Dendritic cell treated with granulocyte-macrophage colony-stimulating factor and Interleukin-4, amounts not matched to agents 40 ng/mL and 50 ng/mL, for 4 days (primary cell): Measurements from ENCODE around the gene LMX1A.
A peak's percentile ranks its signal among the peaks of the same experiment; 100 is the strongest.

Source experiments
- H3K27ac Mint-ChIP-seq: one replicate; pipeline ENCODE4 v1.8.0; 2022; ENCODE audit warnings: mild to moderate bottlenecking, mixed read lengths
- H3K27me3 Mint-ChIP-seq: one replicate; pipeline ENCODE4 v1.8.0; 2022; ENCODE audit warnings: mild to moderate bottlenecking, mixed read lengths
- H3K36me3 Mint-ChIP-seq: one replicate; pipeline ENCODE4 v1.8.0; 2022; ENCODE audit warnings: low read depth, mixed read lengths
- H3K4me1 Mint-ChIP-seq: one replicate; pipeline ENCODE4 v1.8.0; 2022; ENCODE audit warnings: low read depth, mixed read lengths
- H3K4me3 Mint-ChIP-seq: one replicate; pipeline ENCODE4 v1.8.0; 2022; ENCODE audit warnings: mild to moderate bottlenecking, moderate library complexity, mixed read lengths
- H3K9me3 Mint-ChIP-seq: one replicate; pipeline ENCODE4 v1.8.0; 2022; ENCODE audit warnings: mixed read lengths
- intact Hi-C: fragments of 100-400 bp; cut with micrococcal nuclease; formaldehyde crosslinking; loops from one replicate; pipeline ENCODE4 v1.15.0; 2022

Gene LMX1A

GRCh38 chr1:165355977-165356811 is at the start of gene LMX1A:
TSS of gene LMX1A (minus strand) at chr1:165356715. CDS start at chr1:165355559, 1,156 bp downstream.
- no peaks in the 10 kb centered on the region for H3K36me3 Mint-ChIP-seq
- intact Hi-C loops = no loop called here
- no peak within 1 kb of the TSS for H3K4me3 Mint-ChIP-seq
- no peak within 1 kb of the TSS for H3K27ac Mint-ChIP-seq
- H3K9me3 Mint-ChIP-seq = no peaks in the 10 kb centered on the region
- peaks cover 94% of the 10 kb centered on the region for H3K27me3 Mint-ChIP-seq
- H3K4me1 Mint-ChIP-seq = peaks cover 14% of the 10 kb centered on the region

GRCh38 chr1:165403835-165404482 is 47.4 kb upstream of the LMX1A start:
- intact Hi-C loops = no loop called here
- Mint-ChIP-seq H3K27me3 (peaks cover 51% of the 10 kb centered on the region), H3K36me3 (no peaks in the 10 kb centered on the region), H3K27ac (no peak overlapping the region), H3K9me3 (no peaks in the 10 kb centered on the region), H3K4me1 (no peaks in the 10 kb centered on the region), H3K4me3 (no peak overlapping the region)

GRCh38 chr1:165402517-165403111 is 46.1 kb upstream of the LMX1A start:
- H3K27ac Mint-ChIP-seq = no peak overlapping the region
- H3K4me1 Mint-ChIP-seq = no peaks in the 10 kb centered on the region
- intact Hi-C loops = no loop called here
- no peaks in the 10 kb centered on the region for H3K36me3 Mint-ChIP-seq
- no peak overlapping the region for H3K4me3 Mint-ChIP-seq
- H3K27me3 Mint-ChIP-seq = peaks cover 52% of the 10 kb centered on the region
- H3K9me3 Mint-ChIP-seq = no peaks in the 10 kb centered on the region

- Mint-ChIP-seq H3K27me3 (peaks cover 70% of the 10 kb centered on the region), H3K4me1 (peaks cover 19% of the 10 kb centered on the region), H3K4me3 (no peak overlapping the region), H3K36me3 (no peaks in the 10 kb centered on the region), H3K9me3 (no peaks in the 10 kb centered on the region), H3K27ac (no peak overlapping the region)
- intact Hi-C loops = no loop called here
Observed at GRCh38 chr1:165397944-165398343, 41.4 kb upstream of the LMX1A start.

GRCh38 chr1:165395901-165396300 is 39.4 kb upstream of the LMX1A start:
- H3K9me3 Mint-ChIP-seq = no peaks in the 10 kb centered on the region
- no peaks in the 10 kb centered on the region for H3K36me3 Mint-ChIP-seq
- H3K4me3 Mint-ChIP-seq = no peak overlapping the region
- peaks cover 27% of the 10 kb centered on the region for H3K4me1 Mint-ChIP-seq
- peaks cover 88% of the 10 kb centered on the region for H3K27me3 Mint-ChIP-seq
- no peak overlapping the region for H3K27ac Mint-ChIP-seq
- intact Hi-C loops = no loop called here

GRCh38 chr1:165395478-165395877 is 39.0 kb upstream of the LMX1A start:
- H3K4me3 Mint-ChIP-seq = no peak overlapping the region
- H3K27ac Mint-ChIP-seq = no peak overlapping the region
- peaks cover 27% of the 10 kb centered on the region for H3K4me1 Mint-ChIP-seq
- no peaks in the 10 kb centered on the region for H3K9me3 Mint-ChIP-seq
- no peaks in the 10 kb centered on the region for H3K36me3 Mint-ChIP-seq
- intact Hi-C loops = no loop called here
- H3K27me3 Mint-ChIP-seq = peaks cover 89% of the 10 kb centered on the region

GRCh38 chr1:165392634-165393571 is 36.4 kb upstream of the LMX1A start:
- peak overlapping the region; percentile 45 for H3K27ac Mint-ChIP-seq
- H3K4me3 Mint-ChIP-seq = peak overlapping the region; percentile 48
- peaks cover 27% of the 10 kb centered on the region for H3K4me1 Mint-ChIP-seq
- intact Hi-C loops = loop anchor here (1.0 to 5.0 kb wide), 3 partner anchors 200 to 524 kb away; no protein-coding TSS in a partner anchor
- no peaks in the 10 kb centered on the region for H3K36me3 Mint-ChIP-seq
- peaks cover 93% of the 10 kb centered on the region for H3K27me3 Mint-ChIP-seq
- no peaks in the 10 kb centered on the region for H3K9me3 Mint-ChIP-seq

GRCh38 chr1:165389609-165390008 is 33.1 kb upstream of the LMX1A start:
- no peak overlapping the region for H3K4me3 Mint-ChIP-seq
- intact Hi-C loops = loop anchor here (5.0 kb wide), 1 partner anchor 528 kb away; no protein-coding TSS in a partner anchor
- H3K9me3 Mint-ChIP-seq = no peaks in the 10 kb centered on the region

GRCh38 chr1:165387961-165388360 is 31.4 kb upstream of the LMX1A start:
- no peaks in the 10 kb centered on the region for H3K9me3 Mint-ChIP-seq
- peaks cover 90% of the 10 kb centered on the region for H3K27me3 Mint-ChIP-seq
- H3K4me1 Mint-ChIP-seq = peaks cover 8% of the 10 kb centered on the region

More at GRCh38 chr1:165389609-165390008, 33.1 kb upstream of the LMX1A start:
- no peak overlapping the region for H3K27ac Mint-ChIP-seq
- peaks cover 15% of the 10 kb centered on the region for H3K4me1 Mint-ChIP-seq
- H3K36me3 Mint-ChIP-seq = no peaks in the 10 kb centered on the region
- peaks cover 89% of the 10 kb centered on the region for H3K27me3 Mint-ChIP-seq

GRCh38 chr1:165387505-165387904 is 31.0 kb upstream of the LMX1A start:
- intact Hi-C loops = no loop called here
- H3K4me3 Mint-ChIP-seq = no peak overlapping the region

More at GRCh38 chr1:165387961-165388360, 31.4 kb upstream of the LMX1A start:
- no peak overlapping the region for H3K4me3 Mint-ChIP-seq
- no peaks in the 10 kb centered on the region for H3K36me3 Mint-ChIP-seq
- intact Hi-C loops = no loop called here
- no peak overlapping the region for H3K27ac Mint-ChIP-seq

GRCh38 chr1:165383599-165384405 is 27.3 kb upstream of the LMX1A start:
- intact Hi-C loops = no loop called here
- no peaks in the 10 kb centered on the region for H3K4me1 Mint-ChIP-seq
- H3K27ac Mint-ChIP-seq = no peak overlapping the region
- H3K9me3 Mint-ChIP-seq = no peaks in the 10 kb centered on the region
- H3K36me3 Mint-ChIP-seq = no peaks in the 10 kb centered on the region
- no peak overlapping the region for H3K4me3 Mint-ChIP-seq
- H3K27me3 Mint-ChIP-seq = peaks cover 81% of the 10 kb centered on the region

More at GRCh38 chr1:165387505-165387904, 31.0 kb upstream of the LMX1A start:
- Mint-ChIP-seq H3K4me1 (peaks cover 4% of the 10 kb centered on the region), H3K9me3 (no peaks in the 10 kb centered on the region), H3K27me3 (peaks cover 88% of the 10 kb centered on the region), H3K36me3 (no peaks in the 10 kb centered on the region), H3K27ac (no peak overlapping the region)

- no peaks in the 10 kb centered on the region for H3K4me1 Mint-ChIP-seq
- H3K9me3 Mint-ChIP-seq = no peaks in the 10 kb centered on the region
- no peak overlapping the region for H3K27ac Mint-ChIP-seq
- H3K4me3 Mint-ChIP-seq = no peak overlapping the region
- H3K36me3 Mint-ChIP-seq = no peaks in the 10 kb centered on the region
- intact Hi-C loops = no loop called here
- H3K27me3 Mint-ChIP-seq = peaks cover 80% of the 10 kb centered on the region
Observed at GRCh38 chr1:165383067-165383466, 26.6 kb upstream of the LMX1A start.
